ENCODE results near the gene STK32C.

- TF ChIP-seq CTCF (IDR thresholded peaks at IDR 0.05) (no peak), POLR2A (IDR thresholded peaks at IDR 0.05) (no peak)
These were observed 16.4 kb upstream of the STK32C start for GRCh38 chr10:132324186-132324585.

Data from tibial nerve (tissue), 3 donors.